Activated CD8-positive, alpha-beta memory T cell treated with anti-CD3 and anti-CD28 coated beads, Interleukin-2, amount 50 U/mL, for 24 hours (primary cell): Measurements from ENCODE around the gene AKAP10.
"Not testable (repeated sequence)": the region's sequence is repeated elsewhere in the genome, so short reads cannot be mapped to it uniquely, and the experiment has no call there.

Experiments
- DNase-seq: peaks from one replicate; pipeline ENCODE4 v3.0.0-alpha.2; 2020; ENCODE audit errors: extremely low read depth

Gene AKAP10

GRCh38 chr17:19933628-19934027 is 44.0 kb downstream of the AKAP10 start:
- no peak for DNase-seq

GRCh38 chr17:19933221-19933620 is 44.4 kb downstream of the AKAP10 start:
- no peak for DNase-seq

GRCh38 chr17:19928299-19928698 is 49.3 kb downstream of the AKAP10 start:
- DNase-seq, result no peak

GRCh38 chr17:19915245-19915978 is 62.2 kb downstream of the AKAP10 start:
- no peak for DNase-seq

GRCh38 chr17:19911033-19911432 is 66.6 kb downstream of the AKAP10 start:
- no peak for DNase-seq

- DNase-seq, result no peak
Observed at GRCh38 chr17:19909139-19909538, 68.5 kb downstream of the AKAP10 start.

- no peak for DNase-seq
Observed at GRCh38 chr17:19905502-19905901, 72.1 kb downstream of the AKAP10 start.

- no peak for DNase-seq
Observed at GRCh38 chr17:19904924-19905323, 72.7 kb downstream of the AKAP10 start.

GRCh38 chr17:19904412-19904811 is 73.2 kb downstream of the AKAP10 start:
- no peak for DNase-seq

GRCh38 chr17:19900809-19901208 is 76.8 kb downstream of the AKAP10 start:
- DNase-seq, result no peak

GRCh38 chr17:19897903-19898302 is 79.7 kb downstream of the AKAP10 start:
- no peak for DNase-seq

GRCh38 chr17:19897090-19897837 is 80.4 kb downstream of the AKAP10 start:
- no peak for DNase-seq

- DNase-seq, result no peak
Observed at GRCh38 chr17:19896679-19897078, 80.9 kb downstream of the AKAP10 start.

GRCh38 chr17:19890554-19890953 is 87.1 kb downstream of the AKAP10 start:
- not testable (repeated sequence) for DNase-seq

GRCh38 chr17:19890001-19890400 is 87.6 kb downstream of the AKAP10 start:
- not testable (repeated sequence) for DNase-seq

GRCh38 chr17:19886116-19886515 is 91.5 kb downstream of the AKAP10 start:
- DNase-seq, result no peak

- DNase-seq, result no peak
Observed at GRCh38 chr17:19883537-19884215, 94.0 kb downstream of the AKAP10 start.

GRCh38 chr17:19880393-19880792 is 97.2 kb downstream of the AKAP10 start:
- DNase-seq, result no peak

GRCh38 chr17:19877364-19877945 is 100.2 kb downstream of the AKAP10 start:
- no peak for DNase-seq

- no peak for DNase-seq
Observed at GRCh38 chr17:19876529-19877161, 101.0 kb downstream of the AKAP10 start.

GRCh38 chr17:19874256-19874655 is 103.4 kb downstream of the AKAP10 start:
- no peak for DNase-seq

GRCh38 chr17:19873346-19873745 is 104.3 kb downstream of the AKAP10 start:
- no peak for DNase-seq
